Astrocyte (in vitro differentiated cells and primary cell): Measurements from ENCODE around the gene SMAGP.

ENCODE experiments used
- CTCF ChIP-seq: IDR thresholded peaks from 2 replicates; pipeline ENCODE4 v1.5.1; 2011; ENCODE audit warnings: low read depth, mild to moderate bottlenecking, inconsistent platforms, low read length, moderate library complexity; ENCODE audit not compliant: insufficient read depth
- EZH2 ChIP-seq: IDR thresholded peaks from 2 replicates; pipeline ENCODE4 v1.6.1; 2012; ENCODE audit warnings: mild to moderate bottlenecking, low read length, inconsistent platforms; ENCODE audit not compliant: insufficient read depth

GRCh38 chr12:51217133-51217967 is 52.9 kb downstream of the SMAGP start:
- TF ChIP-seq CTCF (no peak), EZH2 (no peak)
